Type B pancreatic cell (in vitro differentiated cells): ENCODE data around the gene TM7SF2. TPM values are rescaled to one million over a fixed set of nuclear protein-coding genes. Genes with fewer than 3 reads are reported as not detected.

Source experiments
- DNase-seq: peaks from one replicate; pipeline ENCODE4 v3.0.0; 2021; ENCODE audit warnings: mixed read lengths; ENCODE audit not compliant: unreplicated experiment; ENCODE audit errors: extremely low spot score
- H3K27ac Mint-ChIP-seq: 2 replicates; pipeline ENCODE4 v1.8.0; 2021; ENCODE audit warnings: mild to moderate bottlenecking, mixed read lengths
- H3K27me3 Mint-ChIP-seq: 2 replicates; pipeline ENCODE4 v1.8.0; 2021; ENCODE audit warnings: mixed read lengths
- H3K36me3 Mint-ChIP-seq: 2 replicates; pipeline ENCODE4 v1.8.0; 2021; ENCODE audit warnings: mixed read lengths
- H3K4me1 Mint-ChIP-seq: one replicate; pipeline ENCODE4 v1.8.0; 2021; ENCODE audit warnings: mixed read lengths; ENCODE audit not compliant: unreplicated experiment
- H3K4me3 Mint-ChIP-seq: 2 replicates; pipeline ENCODE4 v1.8.0; 2021; ENCODE audit warnings: mild to moderate bottlenecking, mixed read lengths
- H3K9me3 Mint-ChIP-seq: 2 replicates; pipeline ENCODE4 v1.8.0; 2021; ENCODE audit warnings: mixed read lengths
- CTCF ChIP-seq: fragments of 200-600 bp; sonication (generic); conservative IDR thresholded peaks from 2 replicates; pipeline ENCODE4 v1.5.0; 2021; ENCODE audit warnings: antibody characterized with exemption, mild to moderate bottlenecking
- total RNA-seq: library from RNA; stranded (reverse); gene quantifications from 2 replicates; pipeline ENCODE4 v1.2.1, GENCODE V29; 2021; ENCODE audit warnings: low replicate concordance

TM7SF2 gene
- total RNA-seq, 1 donor from 2014 or later, result 52.2 TPM

GRCh38 chr11:65112546-65113360 is 1.1 kb downstream of the TM7SF2 start:
- TF ChIP-seq CTCF, result peak; percentile 94
- no peak for DNase-seq
- Mint-ChIP-seq H3K4me1 (peaks cover 21% of the 10 kb centered on the region), H3K9me3 (no peaks in the 10 kb centered on the region), H3K27ac (peak overlapping the region; percentile 91), H3K36me3 (peaks cover 2% of the 10 kb centered on the region), H3K4me3 (peak overlapping the region; percentile 87), H3K27me3 (peaks cover 7% of the 10 kb centered on the region)

- Mint-ChIP-seq H3K27ac (peak overlapping the region; percentile 91), H3K36me3 (peaks cover 6% of the 10 kb centered on the region), H3K27me3 (peaks cover 7% of the 10 kb centered on the region), H3K9me3 (no peaks in the 10 kb centered on the region), H3K4me3 (peak overlapping the region; percentile 87), H3K4me1 (peaks cover 24% of the 10 kb centered on the region)
- no peak for TF ChIP-seq CTCF
- DNase-seq, result no peak
These were observed 1.7 kb downstream of the TM7SF2 start for GRCh38 chr11:65113361-65113756.

- Mint-ChIP-seq H3K4me3 (peak overlapping the region; percentile 87), H3K36me3 (peaks cover 9% of the 10 kb centered on the region), H3K4me1 (peaks cover 24% of the 10 kb centered on the region), H3K9me3 (no peaks in the 10 kb centered on the region), H3K27me3 (peaks cover 7% of the 10 kb centered on the region), H3K27ac (peak overlapping the region; percentile 91)
- TF ChIP-seq CTCF, result no peak
- DNase-seq, result no peak
These were observed 2.2 kb downstream of the TM7SF2 start for GRCh38 chr11:65113839-65114238.

GRCh38 chr11:65114538-65115171 is 3.0 kb downstream of the TM7SF2 start:
- TF ChIP-seq CTCF, result no peak
- peaks cover 7% of the 10 kb centered on the region for H3K27me3 Mint-ChIP-seq
- no peak for DNase-seq
- H3K4me1 Mint-ChIP-seq, result peaks cover 24% of the 10 kb centered on the region
- H3K27ac Mint-ChIP-seq, result peak overlapping the region; percentile 91
- H3K9me3 Mint-ChIP-seq, result no peaks in the 10 kb centered on the region
- H3K4me3 Mint-ChIP-seq, result peak overlapping the region; percentile 92
- H3K36me3 Mint-ChIP-seq, result peaks cover 9% of the 10 kb centered on the region

GRCh38 chr11:65115361-65116082 is 3.9 kb downstream of the TM7SF2 start:
- Mint-ChIP-seq H3K27ac (no peak overlapping the region), H3K27me3 (peaks cover 7% of the 10 kb centered on the region), H3K36me3 (peaks cover 9% of the 10 kb centered on the region), H3K4me1 (peaks cover 19% of the 10 kb centered on the region), H3K9me3 (no peaks in the 10 kb centered on the region), H3K4me3 (peak overlapping the region; percentile 92)
- no peak for DNase-seq
- TF ChIP-seq CTCF, result no peak
